ENCODE measurements around the gene TXNDC12. TPM values are rescaled to one million over a fixed set of nuclear protein-coding genes. Genes with fewer than 3 reads are reported as not detected.

The TXNDC12 gene
- total and polyA plus RNA-seq, 9 of the 15 experiments (the other 6 are each of a cell fraction or from before 2014, with no cell fraction given): 17.0 to 60.8 (median 37.8) TPM

DNA sequence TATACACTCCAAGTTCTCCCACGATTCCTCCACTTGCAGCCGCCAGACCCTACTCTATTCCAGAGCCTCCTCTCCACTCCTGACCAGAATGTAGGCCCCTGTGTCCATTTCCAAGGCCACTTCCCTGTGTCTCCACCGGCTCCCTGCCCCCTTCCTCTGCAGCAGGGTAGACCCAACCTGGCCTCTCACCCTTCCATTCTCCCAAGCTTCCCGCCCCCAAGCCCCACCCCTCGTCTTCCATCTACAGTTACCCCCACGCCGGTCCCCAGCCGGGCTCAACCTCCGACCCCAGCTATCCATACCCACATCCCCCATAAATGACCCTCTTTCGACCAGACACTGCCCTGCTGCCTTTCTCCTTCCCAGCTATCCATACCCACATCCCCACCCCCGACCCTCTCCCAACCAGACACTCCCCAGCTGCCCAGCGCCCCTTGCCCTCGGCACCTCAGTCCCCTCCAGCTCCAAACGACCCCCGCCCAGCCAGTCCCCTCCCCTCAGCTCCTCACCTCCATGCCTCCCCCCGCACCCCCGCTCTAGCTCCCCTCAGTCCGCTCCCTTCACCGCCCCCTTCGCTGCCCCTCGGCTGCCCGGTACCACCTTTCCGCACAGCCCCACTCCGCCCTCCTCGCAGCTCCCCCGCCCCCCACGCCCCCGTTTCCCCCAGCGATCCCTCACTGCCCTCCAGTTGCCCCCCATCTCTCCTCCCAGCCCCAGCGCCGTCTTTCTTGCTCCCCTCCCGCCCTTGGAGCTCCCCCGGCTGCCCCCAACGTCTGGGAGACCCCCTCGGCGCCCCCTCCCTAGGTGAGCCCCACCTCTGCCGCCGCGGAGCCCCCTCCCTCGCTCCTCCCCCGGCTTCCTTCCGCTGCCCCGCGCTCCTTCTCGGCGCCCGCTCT lies 65.2 kb downstream of the TXNDC12 start (continued):
- TF ChIP-seq TCF7 (IDR thresholded peaks at IDR 0.05; ENCODE audit: borderline replicate concordance): no peak

DNA sequence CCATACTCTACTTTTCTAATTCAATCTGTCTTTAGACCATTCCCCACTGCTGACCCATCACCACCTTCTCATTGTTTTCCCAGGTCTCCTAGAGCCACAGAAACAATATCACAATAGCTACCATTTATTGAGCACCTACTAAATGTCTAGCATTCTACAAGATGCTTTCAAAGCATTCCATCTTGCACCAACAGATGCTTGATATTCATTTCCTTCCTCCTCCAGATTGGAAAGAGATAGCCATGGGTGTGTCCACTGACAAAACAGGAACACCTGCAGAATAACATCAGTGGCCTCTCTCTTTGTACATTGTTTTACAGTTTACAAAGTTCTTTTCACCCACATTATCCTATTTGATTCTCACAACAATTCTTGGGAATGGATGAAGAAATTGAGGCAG lies 66.7 kb downstream of the TXNDC12 start:
- Histone ChIP-seq H3K9me3 (replicated peaks; ENCODE audit: control insufficient read depth, insufficient read depth, low read depth, low read length) (no peaks in the 10 kb centered on the region), H3K4me2 (ENCODE audit: insufficient read depth, low read length) (no peak overlapping the region), H3K27ac (ENCODE audit: extremely low read depth, low read depth, low read length) (no peak overlapping the region), H3K4me1 (replicated peaks in 1 of 2; ENCODE audit: control insufficient read depth in 2 of 2, insufficient read depth in 2 of 2, low read length in 2 of 2) (peaks cover 0 to 11% of the 10 kb centered on the region in 2 experiments; a peak in 3 of 5 replicates), H3K9ac (ENCODE audit: insufficient read depth in 1 of 2, low read depth in 2 of 2, low read length in 2 of 2) (no peak overlapping the region), H3K27me3 (ENCODE audit: control insufficient read depth in 2 of 2, insufficient read depth in 2 of 2, low read length in 2 of 2) (peaks cover 16 to 34% of the 10 kb centered on the region in 2 experiments; a peak in 4 of 5 replicates), H2AFZ (ENCODE audit: low read depth, low read length) (no peak overlapping the region), H4K20me1 (replicated peaks; ENCODE audit: control insufficient read depth, insufficient read depth, low read length) (no peaks in the 10 kb centered on the region), H3K36me3 (ENCODE audit: control insufficient read depth, insufficient read depth, low read length) (no peaks in the 10 kb centered on the region), H3K9me1 (ENCODE audit: control insufficient read depth, insufficient read depth, low read length) (no peaks in the 10 kb centered on the region), H3K79me2 (ENCODE audit: control insufficient read depth, insufficient read depth, low read length) (no peaks in the 10 kb centered on the region), H3K4me3 (no peak overlapping the region)
- ATAC-seq (no peak), DNase-seq (ENCODE audit: extremely low read depth in 1 of 4, low spot score in 3 of 4) (no peak), FAIRE-seq (no peak)
- ChIA-PET POLR2A (interaction anchor here (0.6 to 1.4 kb wide), 4 partner anchors 11 to 217 kb away, joined by 3 to 6 read pairs (median 3); no protein-coding TSS in a partner anchor), CTCF (ENCODE audit: low intra/inter-chr PET ratio) (no interaction called here)
- in situ Hi-C loops (cut with MboI): no loop called here
- no TSS peak for BruUV-seq (replicated peaks)
- intact Hi-C loops (cut with micrococcal nuclease): no loop called here
- TF ChIP-seq RB1 (IDR thresholded peaks at IDR 0.05; ENCODE audit: low read depth) (no peak), CTBP1 (IDR thresholded peaks at IDR 0.05; ENCODE audit: borderline replicate concordance) (peak; percentile 55; the same call in 1 of the 2 replicates)
